Stimulated activated CD4-positive, alpha-beta T cell treated with anti-CD3 and anti-CD28 coated beads, Interleukin-12 subunit alpha, Interleukin-12 subunit beta, amount 100 ng/mL, for 24 hours (primary cell): ENCODE results near the gene SLC25A15.
"Not testable (repeated sequence)": the region's sequence is repeated elsewhere in the genome, so short reads cannot be mapped to it uniquely, and the experiment has no call there.

Experiments used
- DNase-seq, 2 experiments: peaks; one replicate each; pipeline ENCODE4 v3.0.0-alpha.2; 2020; ENCODE audit warnings: low read depth in 2 of 2

The SLC25A15 gene

GRCh38 chr13:40781717-40782116 lies 7.7 kb upstream of the SLC25A15 start:
- DNase-seq, result no peak

- DNase-seq, result not testable (repeated sequence)
Measured at GRCh38 chr13:40782971-40783370, 6.4 kb upstream of the SLC25A15 start.

GRCh38 chr13:40784540-40784939 lies 4.9 kb upstream of the SLC25A15 start:
- no peak for DNase-seq

- no peak for DNase-seq
Measured at GRCh38 chr13:40786568-40786996, 2.8 kb upstream of the SLC25A15 start.

- DNase-seq, result no peak
Measured at GRCh38 chr13:40787062-40787461, 2.3 kb upstream of the SLC25A15 start.

- not testable (repeated sequence) for DNase-seq
Measured at GRCh38 chr13:40788540-40789274, 704 bp upstream of the SLC25A15 start.

- no peak for DNase-seq
Measured at GRCh38 chr13:40790154-40790616, 774 bp downstream of the SLC25A15 start.

- DNase-seq, result no peak
Measured at GRCh38 chr13:40792284-40793051, 3.1 kb downstream of the SLC25A15 start.

GRCh38 chr13:40793339-40793738 lies 3.9 kb downstream of the SLC25A15 start:
- DNase-seq, result no peak

- no peak for DNase-seq
Measured at GRCh38 chr13:40794414-40795368, 5.3 kb downstream of the SLC25A15 start.

- DNase-seq, result no peak
Measured at GRCh38 chr13:40796649-40797048, 7.2 kb downstream of the SLC25A15 start.

GRCh38 chr13:40798380-40798779 lies 9.0 kb downstream of the SLC25A15 start:
- DNase-seq, result no peak

- no peak for DNase-seq
Measured at GRCh38 chr13:40799508-40799907, 10.1 kb downstream of the SLC25A15 start.

- DNase-seq, result no peak
Measured at GRCh38 chr13:40800559-40800958, 11.1 kb downstream of the SLC25A15 start.

- DNase-seq, result no peak
Measured at GRCh38 chr13:40801255-40802217, 12.1 kb downstream of the SLC25A15 start.

- no peak for DNase-seq
Measured at GRCh38 chr13:40803316-40803715, 13.9 kb downstream of the SLC25A15 start.

- DNase-seq, result no peak
Measured at GRCh38 chr13:40806241-40806640, 16.8 kb downstream of the SLC25A15 start.

GRCh38 chr13:40809471-40809870 lies 20.1 kb downstream of the SLC25A15 start:
- DNase-seq, result no peak

GRCh38 chr13:40812102-40812501 lies 22.7 kb downstream of the SLC25A15 start:
- DNase-seq, result no peak

- DNase-seq, result no peak
Measured at GRCh38 chr13:40812724-40813445, 23.5 kb downstream of the SLC25A15 start.
